K562 (cell line): ENCODE data around the gene CDCP1. TPM values are rescaled to one million over a fixed set of nuclear protein-coding genes. Genes with fewer than 3 reads are reported as not detected.

ENCODE experiments used
- ARNT ChIP-seq, 2 experiments: fragments of 450-650 bp; IDR thresholded peaks; 2 replicates each; pipeline ENCODE4 v1.6.1; 2016; ENCODE audit warnings: mild to moderate bottlenecking in 1 of 2
- CHCHD3 ChIP-seq: fragments of 250-450 bp; sonication (Bioruptor Pico); IDR thresholded peaks from 2 replicates; pipeline ENCODE4 v2.1.2; 2022; ENCODE audit warnings: mild to moderate bottlenecking
- DDX20 ChIP-seq: fragments of 450-650 bp; IDR thresholded peaks from 2 replicates; pipeline ENCODE4 v1.6.1; 2016; ENCODE audit warnings: missing genetic modification characterization, low read depth, mild to moderate bottlenecking, missing compliant biosample characterization, moderate library complexity
- HNRNPK ChIP-seq: fragments of 200-400 bp; formaldehyde crosslinking; IDR thresholded peaks from one replicate; pipeline ENCODE4 v1.6.1; 2018; ENCODE audit warnings: mild to moderate bottlenecking, low read depth, low read length; ENCODE audit not compliant: poor library complexity, severe bottlenecking
- HNRNPL ChIP-seq: fragments of 200-400 bp; formaldehyde crosslinking; IDR thresholded peaks from 2 replicates; pipeline ENCODE4 v1.6.1; 2017; ENCODE audit warnings: low read depth, mild to moderate bottlenecking, low read length
- HSF4 ChIP-seq: fragments of 250-450 bp; sonication (Bioruptor Pico); IDR thresholded peaks from 2 replicates; pipeline ENCODE4 v2.1.2; 2022; ENCODE audit warnings: mild to moderate bottlenecking, moderate library complexity, borderline replicate concordance
- NONO ChIP-seq, 2 experiments: fragments of 200-400 bp in 1 of 2; fragments of 450-650 bp in 1 of 2; formaldehyde crosslinking in 1 of 2; IDR thresholded peaks; 2 replicates each; pipeline ENCODE4 v1.6.1; 2017; ENCODE audit warnings: low read depth in 2 of 2, mild to moderate bottlenecking in 2 of 2, moderate library complexity in 2 of 2, low read length in 1 of 2
- NR3C1 ChIP-seq: sonication (generic); formaldehyde crosslinking; IDR thresholded peaks from 2 replicates; pipeline ENCODE4 v1.8.1; 2022; ENCODE audit warnings: missing genetic modification reagents
- SRSF1 ChIP-seq: fragments of 200-400 bp; formaldehyde crosslinking; IDR thresholded peaks from 2 replicates; pipeline ENCODE4 v1.6.1; 2017; ENCODE audit warnings: mild to moderate bottlenecking, low read depth, low read length, moderate library complexity
- ZBTB1 ChIP-seq: sonication (generic); formaldehyde crosslinking; IDR thresholded peaks from 2 replicates; pipeline ENCODE4 v1.8.1; 2023; ENCODE audit warnings: missing genetic modification reagents, low read depth, mild to moderate bottlenecking, borderline replicate concordance
- ZC3H8 ChIP-seq: fragments of 450-650 bp; IDR thresholded peaks from 2 replicates; pipeline ENCODE4 v1.6.1; 2017
- ZNF347 ChIP-seq: fragments of 450-650 bp; formaldehyde crosslinking; IDR thresholded peaks from 2 replicates; pipeline ENCODE4 v1.4.0; 2020; ENCODE audit warnings: low read depth, mild to moderate bottlenecking, moderate library complexity
- ZNF57 ChIP-seq: fragments of 450-650 bp; formaldehyde crosslinking; IDR thresholded peaks from 2 replicates; pipeline ENCODE4 v1.4.0; 2020; ENCODE audit warnings: mild to moderate bottlenecking, moderate library complexity
- ZNF699 ChIP-seq: fragments of 250-450 bp; sonication (Bioruptor Pico); IDR thresholded peaks from 2 replicates; pipeline ENCODE4 v1.8.0; 2021; ENCODE audit warnings: mild to moderate bottlenecking, moderate library complexity; ENCODE audit not compliant: insufficient replicate concordance
- ZNF778 ChIP-seq: fragments of 450-650 bp; formaldehyde crosslinking; IDR thresholded peaks from 2 replicates; pipeline ENCODE4 v1.4.0; 2020; ENCODE audit warnings: mild to moderate bottlenecking, moderate library complexity
- polyA plus RNA-seq, 8 experiments: library from polyadenylated mRNA; depleted of rRNA in 4 of 8; stranded (reverse) in 5 of 8; unstranded in 3 of 8; fragments of >200 nt; fragmentation: Nextera tagmentation in 2 of 8; fragmentation: Illumina TruSeq in 1 of 8; extraction: Ambion mirVana in 2 of 8; extraction: Trizol in 1 of 8; gene quantifications; 2 replicates each; pipeline versions ENCODE4 v1.2.1 to v1.2.3, GENCODE V29; 2011 to 2014; ENCODE audit warnings: inconsistent platforms in 1 of 8, missing spikeins in 1 of 8
- total RNA-seq, 7 experiments: library from RNA; depleted of rRNA in 6 of 7; stranded (reverse); fragments of >200 nt in 6 of 7; fragmentation: Illumina TruSeq in 2 of 7; extraction: Trizol in 2 of 7; gene quantifications; 2 replicates each; pipeline versions ENCODE4 v1.2.1 to v1.2.3, GENCODE V29; 2011 to 2021; ENCODE audit warnings: low replicate concordance in 1 of 7
- TF ChIP-seq, protein P1 (sequence below): fragments of 450-650 bp; formaldehyde crosslinking; IDR thresholded peaks from 2 replicates; pipeline ENCODE4 v1.4.0; 2020; ENCODE audit warnings: mild to moderate bottlenecking, moderate library complexity
- TF ChIP-seq, protein P2 (sequence below): fragments of 450-650 bp; formaldehyde crosslinking; IDR thresholded peaks from 2 replicates; pipeline ENCODE4 v1.4.0; 2022; ENCODE audit warnings: missing genetic modification characterization
- TF ChIP-seq, protein P3 (sequence below): sonication (generic); formaldehyde crosslinking; IDR thresholded peaks from 2 replicates; pipeline ENCODE4 v1.8.0; 2022; ENCODE audit warnings: missing genetic modification reagents, mild to moderate bottlenecking, borderline replicate concordance
- TF ChIP-seq, protein P4 (sequence below): fragments of 450-650 bp; IDR thresholded peaks from 2 replicates; pipeline ENCODE4 v1.6.1; 2016; ENCODE audit warnings: antibody characterized with exemption
- TF ChIP-seq, protein P5 (sequence below): sonication (generic); formaldehyde crosslinking; IDR thresholded peaks from 2 replicates; pipeline ENCODE4 v1.8.0; 2022; ENCODE audit warnings: mild to moderate bottlenecking, missing genetic modification reagents
- TF ChIP-seq, protein P6 (sequence below): fragments of 250-450 bp; sonication (Bioruptor Pico); IDR thresholded peaks from 2 replicates; pipeline ENCODE4 v1.8.0; 2022; ENCODE audit warnings: inconsistent platforms, mild to moderate bottlenecking, moderate library complexity, borderline replicate concordance

The CDCP1 gene
- total and polyA plus RNA-seq, 9 of the 15 experiments (the other 6 are each of a cell fraction or from before 2014, with no cell fraction given): 3.9 to 16.4 (median 5.2) TPM

DNA sequence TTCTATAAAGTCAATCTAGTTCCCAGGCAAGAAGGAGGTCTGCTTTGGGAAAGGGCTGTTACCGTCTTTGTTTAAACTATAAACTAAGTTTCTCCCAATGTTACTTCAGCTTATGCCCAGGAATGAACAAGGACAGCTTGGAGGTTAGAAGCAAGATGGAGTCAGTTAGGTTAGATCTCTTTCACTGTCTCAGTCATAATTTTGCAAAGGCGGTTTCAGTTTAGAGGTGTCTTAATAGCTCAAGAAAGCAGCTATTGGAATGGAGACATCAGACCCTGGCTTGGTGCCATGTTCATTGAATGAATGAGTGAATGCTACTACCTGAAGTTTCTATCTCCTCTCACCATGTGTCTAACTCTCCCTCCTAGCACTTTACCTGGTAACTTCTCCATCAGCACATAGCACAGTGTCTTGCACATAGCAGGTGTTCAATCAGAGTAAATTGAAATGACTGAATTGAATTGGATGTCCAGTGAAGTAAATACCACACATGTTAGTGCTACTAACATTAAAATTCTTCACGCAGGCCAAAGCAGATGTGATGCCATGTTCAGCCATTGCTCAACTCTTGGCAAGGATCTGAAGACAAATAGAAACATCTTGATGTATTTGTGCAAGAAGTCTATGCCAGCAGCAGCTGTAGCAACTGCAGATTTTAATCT is 91.9 kb downstream of the CDCP1 start (continued):
- TF ChIP-seq ZNF347 (CRISPR knock-in tag) (peak; percentile 89), NONO (IDR thresholded peaks at IDR 0.05; ENCODE audit: low read depth in 2 of 2, low read length in 1 of 2) (no peak), HNRNPL (no peak), HSF4 (CRISPR knock-in tag) (peak; percentile 91), ZNF699 (no peak), ARNT (IDR thresholded peaks at IDR 0.05) (no peak), ZC3H8 (no peak), ZNF57 (CRISPR knock-in tag) (0 out of 2 replicates have a peak, but pooled peaks have one; percentile 80), ZNF778 (no peak), NR3C1 (CRISPR knock-in tag) (no peak), ZBTB1 (CRISPR knock-in tag) (no peak), SRSF1 (no peak), CHCHD3 (no peak), DDX20 (tag) (peak; percentile 98), HNRNPK (no peak)
- TF ChIP-seq, protein P1, sequence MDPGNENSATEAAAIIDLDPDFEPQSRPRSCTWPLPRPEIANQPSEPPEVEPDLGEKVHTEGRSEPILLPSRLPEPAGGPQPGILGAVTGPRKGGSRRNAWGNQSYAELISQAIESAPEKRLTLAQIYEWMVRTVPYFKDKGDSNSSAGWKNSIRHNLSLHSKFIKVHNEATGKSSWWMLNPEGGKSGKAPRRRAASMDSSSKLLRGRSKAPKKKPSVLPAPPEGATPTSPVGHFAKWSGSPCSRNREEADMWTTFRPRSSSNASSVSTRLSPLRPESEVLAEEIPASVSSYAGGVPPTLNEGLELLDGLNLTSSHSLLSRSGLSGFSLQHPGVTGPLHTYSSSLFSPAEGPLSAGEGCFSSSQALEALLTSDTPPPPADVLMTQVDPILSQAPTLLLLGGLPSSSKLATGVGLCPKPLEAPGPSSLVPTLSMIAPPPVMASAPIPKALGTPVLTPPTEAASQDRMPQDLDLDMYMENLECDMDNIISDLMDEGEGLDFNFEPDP: peak; percentile 96
- TF ChIP-seq, protein P2, sequence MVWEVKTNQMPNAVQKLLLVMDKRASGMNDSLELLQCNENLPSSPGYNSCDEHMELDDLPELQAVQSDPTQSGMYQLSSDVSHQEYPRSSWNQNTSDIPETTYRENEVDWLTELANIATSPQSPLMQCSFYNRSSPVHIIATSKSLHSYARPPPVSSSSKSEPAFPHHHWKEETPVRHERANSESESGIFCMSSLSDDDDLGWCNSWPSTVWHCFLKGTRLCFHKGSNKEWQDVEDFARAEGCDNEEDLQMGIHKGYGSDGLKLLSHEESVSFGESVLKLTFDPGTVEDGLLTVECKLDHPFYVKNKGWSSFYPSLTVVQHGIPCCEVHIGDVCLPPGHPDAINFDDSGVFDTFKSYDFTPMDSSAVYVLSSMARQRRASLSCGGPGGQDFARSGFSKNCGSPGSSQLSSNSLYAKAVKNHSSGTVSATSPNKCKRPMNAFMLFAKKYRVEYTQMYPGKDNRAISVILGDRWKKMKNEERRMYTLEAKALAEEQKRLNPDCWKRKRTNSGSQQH: peak; percentile 92
- TF ChIP-seq, protein P3, sequence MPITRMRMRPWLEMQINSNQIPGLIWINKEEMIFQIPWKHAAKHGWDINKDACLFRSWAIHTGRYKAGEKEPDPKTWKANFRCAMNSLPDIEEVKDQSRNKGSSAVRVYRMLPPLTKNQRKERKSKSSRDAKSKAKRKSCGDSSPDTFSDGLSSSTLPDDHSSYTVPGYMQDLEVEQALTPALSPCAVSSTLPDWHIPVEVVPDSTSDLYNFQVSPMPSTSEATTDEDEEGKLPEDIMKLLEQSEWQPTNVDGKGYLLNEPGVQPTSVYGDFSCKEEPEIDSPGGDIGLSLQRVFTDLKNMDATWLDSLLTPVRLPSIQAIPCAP (CRISPR knock-in tag): no peak
- TF ChIP-seq, protein P4, sequence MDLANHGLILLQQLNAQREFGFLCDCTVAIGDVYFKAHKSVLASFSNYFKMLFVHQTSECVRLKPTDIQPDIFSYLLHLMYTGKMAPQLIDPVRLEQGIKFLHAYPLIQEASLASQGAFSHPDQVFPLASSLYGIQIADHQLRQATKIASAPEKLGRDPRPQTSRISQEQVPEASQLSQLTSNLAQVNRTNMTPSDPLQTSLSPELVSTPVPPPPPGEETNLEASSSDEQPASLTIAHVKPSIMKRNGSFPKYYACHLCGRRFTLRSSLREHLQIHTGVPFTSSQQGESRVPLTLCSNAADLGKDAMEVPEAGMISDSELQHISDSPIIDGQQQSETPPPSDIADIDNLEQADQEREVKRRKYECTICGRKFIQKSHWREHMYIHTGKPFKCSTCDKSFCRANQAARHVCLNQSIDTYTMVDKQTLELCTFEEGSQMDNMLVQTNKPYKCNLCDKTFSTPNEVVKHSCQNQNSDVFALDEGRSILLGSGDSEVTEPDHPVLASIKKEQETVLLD: no peak; the same call in 1 of the 2 replicates
- TF ChIP-seq, protein P5, sequence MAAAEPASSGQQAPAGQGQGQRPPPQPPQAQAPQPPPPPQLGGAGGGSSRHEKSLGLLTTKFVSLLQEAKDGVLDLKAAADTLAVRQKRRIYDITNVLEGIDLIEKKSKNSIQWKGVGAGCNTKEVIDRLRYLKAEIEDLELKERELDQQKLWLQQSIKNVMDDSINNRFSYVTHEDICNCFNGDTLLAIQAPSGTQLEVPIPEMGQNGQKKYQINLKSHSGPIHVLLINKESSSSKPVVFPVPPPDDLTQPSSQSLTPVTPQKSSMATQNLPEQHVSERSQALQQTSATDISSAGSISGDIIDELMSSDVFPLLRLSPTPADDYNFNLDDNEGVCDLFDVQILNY (CRISPR knock-in tag): no peak
- TF ChIP-seq, protein P6, sequence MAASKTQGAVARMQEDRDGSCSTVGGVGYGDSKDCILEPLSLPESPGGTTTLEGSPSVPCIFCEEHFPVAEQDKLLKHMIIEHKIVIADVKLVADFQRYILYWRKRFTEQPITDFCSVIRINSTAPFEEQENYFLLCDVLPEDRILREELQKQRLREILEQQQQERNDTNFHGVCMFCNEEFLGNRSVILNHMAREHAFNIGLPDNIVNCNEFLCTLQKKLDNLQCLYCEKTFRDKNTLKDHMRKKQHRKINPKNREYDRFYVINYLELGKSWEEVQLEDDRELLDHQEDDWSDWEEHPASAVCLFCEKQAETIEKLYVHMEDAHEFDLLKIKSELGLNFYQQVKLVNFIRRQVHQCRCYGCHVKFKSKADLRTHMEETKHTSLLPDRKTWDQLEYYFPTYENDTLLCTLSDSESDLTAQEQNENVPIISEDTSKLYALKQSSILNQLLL (CRISPR knock-in tag): no peak
